GM21723 (cell line): Measurements from ENCODE around the gene ANKRD66.
"Not testable (repeated sequence)": the region's sequence is repeated elsewhere in the genome, so short reads cannot be mapped to it uniquely, and the experiment has no call there.

Experiments
- ATAC-seq: cut with Tn5 transposase; IDR thresholded peaks from one replicate; pipeline ENCODE4 v1.9.1; 2021; ENCODE audit warnings: mild to moderate bottlenecking, moderate library complexity; ENCODE audit not compliant: unreplicated experiment

ANKRD66 gene

GRCh38 chr6:46746696-46747095 is at the start of gene ANKRD66:
Gene ANKRD66 (plus strand): TSS chr6:46746933. CDS start chr6:46751949, 5,016 bp downstream.
- ATAC-seq = no peak

DNA sequence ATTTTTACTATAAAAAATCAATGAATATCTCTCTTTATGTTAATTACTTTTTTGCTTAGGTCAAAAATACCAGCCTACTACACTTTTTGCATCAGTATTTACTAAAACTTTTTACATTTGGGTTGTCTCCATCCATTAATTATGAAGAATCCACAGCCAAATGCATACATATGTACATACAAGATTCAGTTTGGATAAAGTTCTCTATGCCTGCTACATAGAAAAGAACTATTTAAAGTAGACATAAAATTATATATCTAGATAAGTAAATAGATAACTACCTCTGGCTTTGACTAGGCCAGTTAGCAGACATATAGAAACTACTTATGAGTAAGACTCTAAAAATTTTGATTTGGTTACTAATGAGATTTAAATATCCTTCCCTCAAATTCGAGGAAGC is 46.8 kb upstream of the ANKRD66 start:
- no peak for ATAC-seq

DNA sequence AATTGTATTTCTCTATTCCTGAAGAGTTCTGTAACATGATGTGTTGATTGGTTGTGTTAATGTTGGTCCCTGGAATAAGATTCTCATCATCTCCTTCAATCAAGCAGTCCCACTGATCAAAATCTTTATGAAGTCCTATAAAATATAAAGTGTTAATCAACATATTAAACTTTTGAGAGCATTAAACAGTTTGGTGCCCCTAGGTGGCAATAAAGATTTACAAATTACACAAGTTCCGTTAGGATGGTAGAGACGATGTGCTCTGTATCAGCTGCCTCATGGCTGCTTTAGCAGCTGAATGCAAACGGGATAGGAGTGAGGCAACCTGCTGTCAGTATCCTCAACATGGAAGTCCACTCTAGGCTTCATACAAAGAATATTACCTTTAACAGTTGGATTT is 42.2 kb upstream of the ANKRD66 start:
- no peak for ATAC-seq

DNA sequence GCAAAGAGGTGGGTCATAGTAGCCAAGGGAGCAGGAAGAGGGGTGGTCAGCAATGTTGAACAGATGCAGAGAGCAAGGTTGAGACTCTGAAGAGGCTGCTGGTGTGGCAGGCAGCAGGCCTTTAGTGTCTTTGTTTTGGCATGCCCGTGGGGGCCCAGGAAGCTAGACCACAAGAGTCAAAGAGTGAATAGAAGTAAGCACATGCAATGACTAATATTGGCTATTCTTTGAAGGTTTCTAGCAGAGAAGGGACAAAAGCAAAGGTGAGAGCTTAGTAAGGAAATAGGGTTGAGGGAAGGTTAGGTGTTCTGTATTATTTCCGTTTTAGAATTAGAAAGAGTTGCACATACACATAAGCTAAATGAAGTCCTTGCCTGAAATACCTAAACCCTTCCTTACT is 40.3 kb upstream of the ANKRD66 start:
- peak; percentile 54 for ATAC-seq

DNA sequence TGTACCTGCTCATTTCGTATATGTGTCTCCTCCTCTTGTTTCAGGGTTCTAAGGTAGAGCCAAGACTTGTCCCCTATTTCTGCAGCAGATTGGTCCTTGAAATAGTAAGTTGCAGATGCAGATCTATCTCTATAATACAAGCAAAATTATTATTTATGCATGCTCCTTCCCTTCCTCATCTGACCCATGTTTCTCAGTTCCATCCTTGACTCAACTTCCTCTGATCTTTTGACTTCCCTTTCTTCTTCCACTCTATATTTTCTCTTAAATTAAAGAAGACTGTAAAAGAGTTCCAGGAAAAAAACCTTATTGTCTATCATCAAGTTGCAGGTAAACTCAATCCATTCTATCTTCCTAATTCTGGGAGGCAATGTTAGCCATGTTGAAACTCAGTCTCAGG is 35.2 kb upstream of the ANKRD66 start:
- ATAC-seq = no peak

DNA sequence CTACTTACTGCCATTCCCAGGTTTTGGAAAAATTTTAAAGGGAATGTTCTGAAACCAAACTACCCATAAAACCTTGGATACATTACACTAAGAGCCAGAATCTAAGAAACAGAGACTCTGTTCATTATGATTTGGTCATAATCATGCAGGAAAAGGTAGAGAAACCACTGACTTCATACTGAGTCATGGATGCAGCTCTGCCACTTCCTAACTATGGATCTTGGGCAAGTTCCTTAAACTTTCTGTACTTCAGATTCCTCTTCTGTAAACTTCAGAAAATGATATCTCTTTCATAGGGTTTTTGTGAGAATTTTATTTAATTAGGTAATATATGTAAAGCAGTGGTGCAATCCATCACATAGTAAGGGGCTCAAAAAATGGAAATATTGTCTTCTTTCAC is 31.6 kb upstream of the ANKRD66 start:
- ATAC-seq = no peak

- no peak for ATAC-seq
Observed at GRCh38 chr6:46719099-46719498, 27.6 kb upstream of the ANKRD66 start.

DNA sequence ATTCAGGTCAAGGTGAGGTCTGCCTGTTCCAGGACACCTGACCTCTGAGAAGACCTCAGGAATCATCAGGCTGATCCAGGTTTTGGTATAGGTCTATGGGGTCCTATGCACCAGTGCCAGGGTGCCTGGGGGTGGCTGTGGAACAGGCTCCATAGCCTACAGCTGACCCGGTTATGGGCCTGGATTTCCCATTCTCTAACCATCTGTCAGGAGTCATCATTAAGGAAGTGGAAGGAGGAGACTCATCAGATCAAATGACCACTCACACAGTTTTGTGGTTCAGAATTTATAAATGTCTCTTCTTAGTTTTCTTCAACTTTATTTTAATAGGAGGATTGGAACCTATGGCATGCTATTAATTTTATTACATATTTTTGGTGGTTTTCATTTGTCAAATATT is 26.3 kb upstream of the ANKRD66 start:
- no peak for ATAC-seq

GRCh38 chr6:46729787-46730326 is 16.9 kb upstream of the ANKRD66 start:
- no peak for ATAC-seq

GRCh38 chr6:46730921-46731461 is 15.7 kb upstream of the ANKRD66 start:
- no peak for ATAC-seq

DNA sequence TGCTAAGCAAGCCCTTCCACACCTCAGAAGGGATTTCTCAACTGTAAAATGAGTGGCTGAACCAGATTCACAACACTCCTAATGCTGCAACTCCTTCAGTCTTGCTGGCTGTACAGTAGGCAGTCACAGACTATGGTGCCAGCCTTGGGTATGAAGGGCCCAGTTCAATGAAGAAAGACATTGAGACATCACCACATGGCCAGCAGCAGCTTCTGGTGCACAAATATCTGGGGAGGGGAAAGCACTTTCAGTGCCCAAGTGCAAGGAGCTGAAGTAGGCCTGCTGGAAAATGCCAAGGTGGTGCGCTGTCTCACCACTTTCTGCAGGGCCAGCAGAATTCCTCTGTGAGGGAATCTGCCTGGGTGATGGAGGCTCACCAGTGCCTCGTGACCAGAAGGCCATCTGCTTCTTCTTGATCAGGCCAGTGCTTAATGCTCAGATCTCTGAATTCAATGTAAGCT is 13.4 kb upstream of the ANKRD66 start:
- no peak for ATAC-seq

DNA sequence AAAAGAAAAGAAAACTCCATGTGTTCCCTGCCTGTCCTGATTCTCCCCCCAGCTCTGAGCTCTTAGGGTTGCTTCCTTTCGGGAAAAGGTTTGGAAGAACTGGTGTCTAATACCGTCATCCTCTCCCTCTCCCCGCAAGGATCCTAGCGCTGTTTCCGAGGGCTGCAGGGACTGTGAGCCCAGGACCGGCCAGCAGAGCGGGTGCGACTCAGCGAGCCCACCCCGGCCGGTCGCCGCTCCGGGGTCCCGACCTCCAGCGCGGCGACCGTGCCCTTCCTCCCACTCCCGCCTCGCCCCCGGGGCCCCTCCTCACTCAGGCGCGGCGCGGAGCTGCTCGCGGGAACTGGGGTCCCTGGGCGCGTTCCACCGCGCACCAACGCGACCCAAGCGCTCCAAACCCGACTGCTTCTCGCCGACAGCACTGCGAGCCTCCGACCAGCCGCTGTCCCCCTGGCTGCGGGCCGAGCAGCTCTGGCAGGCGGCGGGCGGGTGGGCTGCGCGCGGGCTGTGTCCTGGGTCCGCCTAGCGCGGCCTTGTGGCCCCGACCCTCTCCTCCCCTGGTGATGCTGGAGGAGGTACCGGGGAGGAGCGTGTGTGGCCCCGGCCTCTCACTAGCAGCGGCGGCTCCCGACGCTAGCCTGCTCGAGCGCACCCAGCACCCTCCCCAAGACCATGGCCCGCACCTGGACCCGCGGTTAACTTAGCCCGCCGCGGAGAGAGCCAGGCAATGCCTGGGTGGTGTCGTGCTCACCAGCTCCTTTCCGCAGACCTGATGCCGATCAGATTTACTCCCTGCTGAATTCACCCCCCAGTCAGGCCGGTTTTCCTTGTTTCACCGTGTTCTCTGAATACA is 11.6 kb upstream of the ANKRD66 start, which contains the start of gene PLA2G7:
Gene PLA2G7 (minus strand): TSS at position 509 of the 853 bp plus-strand sequence. CDS start 12,484 bp downstream, outside the sequence.
- no peak for ATAC-seq

GRCh38 chr6:46735720-46736031 is 11.1 kb upstream of the ANKRD66 start:
- ATAC-seq = no peak

- ATAC-seq = no peak
Observed at GRCh38 chr6:46736906-46737305, 9.8 kb upstream of the ANKRD66 start.

DNA sequence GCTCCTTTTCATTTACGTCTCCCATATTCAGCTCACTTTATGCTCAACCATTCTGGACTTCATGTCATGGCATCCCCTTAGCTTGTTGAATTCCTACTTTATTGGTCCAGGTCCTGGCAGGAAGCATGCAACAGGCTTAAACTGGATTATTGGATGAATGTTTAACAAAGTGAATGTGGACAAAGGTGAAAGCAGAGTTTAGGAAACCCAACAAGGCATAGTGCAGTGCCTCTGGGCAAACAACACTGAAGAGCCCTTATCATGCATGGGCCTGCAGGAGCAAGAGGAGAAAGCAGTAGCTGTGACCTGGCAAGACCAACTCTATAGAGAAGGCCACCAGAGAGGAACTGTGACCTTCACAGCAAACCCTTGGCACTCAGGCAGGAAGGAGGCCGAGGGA is 5.3 kb upstream of the ANKRD66 start:
- no peak for ATAC-seq

DNA sequence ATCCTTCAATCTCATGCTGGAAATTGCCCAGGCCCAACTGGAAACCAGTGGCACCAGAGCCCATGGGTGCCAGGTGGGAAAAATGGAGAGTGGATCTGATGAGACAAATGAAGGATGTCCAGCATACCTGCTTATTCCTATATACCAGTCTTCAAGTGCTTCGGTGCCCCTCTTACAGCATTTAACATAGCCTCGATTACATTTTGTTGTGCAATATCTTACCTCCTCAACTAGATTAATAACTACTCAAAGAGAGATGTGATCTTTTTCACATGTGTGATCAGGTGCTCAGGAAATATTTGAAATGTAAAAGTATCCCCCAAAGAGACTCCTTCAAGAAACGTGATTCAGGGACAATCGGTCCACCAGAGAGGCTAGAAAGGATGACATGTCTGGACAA is 4.8 kb upstream of the ANKRD66 start:
- no peak for ATAC-seq

DNA sequence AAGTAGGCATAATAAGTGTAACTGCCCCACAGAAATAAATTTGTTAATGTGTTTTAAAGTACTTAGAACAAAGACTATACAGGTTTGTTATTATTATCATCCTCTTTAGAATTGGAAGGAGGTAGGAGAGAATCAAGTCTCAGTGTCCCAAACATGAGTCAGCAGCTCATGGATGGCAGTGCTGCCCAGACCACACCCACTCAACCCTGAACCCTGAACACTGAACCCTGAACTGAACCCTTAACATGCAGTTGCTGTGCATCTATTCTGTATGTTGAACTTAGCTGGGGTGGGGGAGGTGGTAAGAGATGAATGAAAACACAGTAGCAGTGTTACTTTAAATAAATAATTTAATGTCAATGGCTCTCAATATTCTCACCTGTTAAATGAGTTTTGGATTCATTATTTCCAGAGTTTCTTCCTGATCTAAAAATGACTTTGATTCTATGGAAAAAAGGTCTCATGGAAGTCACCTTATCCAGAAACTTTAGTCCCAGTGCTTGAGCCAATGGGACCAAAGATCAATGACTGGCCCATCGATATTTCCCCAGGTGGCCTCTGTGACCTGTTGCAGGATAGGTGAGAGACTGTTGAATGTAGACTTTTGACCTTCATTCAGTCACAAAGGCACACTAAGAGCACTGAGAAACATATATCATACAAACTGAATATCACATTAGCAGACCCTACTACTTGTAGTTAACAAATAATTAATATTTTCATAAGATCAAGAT is 3.1 kb upstream of the ANKRD66 start:
- no peak for ATAC-seq

DNA sequence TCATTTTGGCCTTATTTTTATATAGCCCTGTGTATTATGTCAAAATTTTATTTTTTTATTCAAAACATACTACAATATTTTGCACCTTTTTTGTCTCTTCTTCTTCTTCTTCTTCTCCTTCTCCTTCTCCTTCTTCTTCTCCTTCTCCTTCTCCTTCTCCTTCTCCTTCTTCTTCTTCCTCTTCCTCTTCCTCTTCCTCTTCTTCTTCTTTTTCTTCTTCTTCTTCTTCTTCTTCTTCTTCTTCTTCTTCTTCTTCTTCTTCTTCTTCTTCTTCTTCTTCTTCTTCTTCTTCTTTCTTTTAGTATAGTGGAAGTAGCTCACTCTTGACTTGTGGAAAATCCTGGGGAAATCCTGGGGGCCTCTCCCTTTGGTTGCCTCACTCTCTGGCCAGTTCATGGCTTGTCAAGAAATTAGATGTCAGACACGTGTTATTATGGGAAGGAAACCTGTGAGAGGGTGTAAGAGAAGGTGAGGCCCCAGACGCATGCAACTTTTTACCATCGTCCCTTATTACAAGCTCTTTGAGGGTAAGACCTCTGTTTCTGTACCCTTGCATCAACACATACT is 2.5 kb upstream of the ANKRD66 start:
- ATAC-seq = not testable (repeated sequence)

DNA sequence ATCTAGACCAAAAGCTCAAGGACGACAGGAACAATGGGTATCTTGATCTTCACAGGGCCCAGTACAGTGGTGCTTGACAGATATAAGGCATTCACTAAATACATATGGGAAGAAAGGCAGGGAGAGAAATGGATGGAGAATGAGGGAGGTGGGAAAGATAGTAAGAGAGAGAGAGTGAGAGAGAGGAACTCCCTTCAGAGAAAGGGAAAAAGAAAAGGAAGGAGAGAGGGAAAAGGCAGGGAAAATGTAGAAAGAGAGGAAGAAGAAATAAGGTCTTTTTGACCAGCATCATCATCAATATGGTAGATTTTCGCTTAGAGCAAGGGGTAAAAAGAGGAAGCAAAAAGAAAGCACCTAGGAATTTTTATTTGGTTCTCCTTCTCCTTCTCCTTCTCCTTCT is 760 bp upstream of the ANKRD66 start:
- ATAC-seq = no peak

DNA sequence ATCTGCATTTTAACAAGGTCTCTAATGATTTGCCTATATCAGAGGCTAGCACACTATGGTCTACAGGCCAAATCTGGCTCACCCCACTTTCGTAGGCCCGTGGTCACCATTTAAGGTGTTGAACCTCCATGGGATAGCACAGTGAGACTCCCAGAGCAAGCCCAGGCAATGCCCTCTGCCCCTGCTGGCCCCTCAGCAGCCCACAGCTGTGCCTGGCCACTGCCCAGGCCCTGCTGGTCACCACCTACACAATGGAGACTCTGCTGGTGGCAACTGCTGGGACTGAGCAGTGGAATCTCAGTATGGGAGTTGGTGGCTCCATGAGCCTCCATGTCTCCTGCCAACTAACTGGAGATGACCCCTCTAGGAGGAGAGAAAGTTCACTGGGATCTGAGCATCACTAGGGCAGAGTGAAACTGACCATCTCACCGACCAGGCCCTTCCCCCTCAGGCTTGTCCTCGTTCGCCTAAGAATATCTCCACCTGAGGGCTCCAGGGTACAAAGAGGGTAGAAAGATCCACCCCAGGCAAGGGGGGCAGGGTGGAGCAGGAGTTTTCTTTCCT is 2.3 kb downstream of the ANKRD66 start:
- ATAC-seq = no peak

- ATAC-seq = no peak
Observed at GRCh38 chr6:46749731-46750130, 3.0 kb downstream of the ANKRD66 start.
